ENCODE results near the gene ZNF783.

DNA sequence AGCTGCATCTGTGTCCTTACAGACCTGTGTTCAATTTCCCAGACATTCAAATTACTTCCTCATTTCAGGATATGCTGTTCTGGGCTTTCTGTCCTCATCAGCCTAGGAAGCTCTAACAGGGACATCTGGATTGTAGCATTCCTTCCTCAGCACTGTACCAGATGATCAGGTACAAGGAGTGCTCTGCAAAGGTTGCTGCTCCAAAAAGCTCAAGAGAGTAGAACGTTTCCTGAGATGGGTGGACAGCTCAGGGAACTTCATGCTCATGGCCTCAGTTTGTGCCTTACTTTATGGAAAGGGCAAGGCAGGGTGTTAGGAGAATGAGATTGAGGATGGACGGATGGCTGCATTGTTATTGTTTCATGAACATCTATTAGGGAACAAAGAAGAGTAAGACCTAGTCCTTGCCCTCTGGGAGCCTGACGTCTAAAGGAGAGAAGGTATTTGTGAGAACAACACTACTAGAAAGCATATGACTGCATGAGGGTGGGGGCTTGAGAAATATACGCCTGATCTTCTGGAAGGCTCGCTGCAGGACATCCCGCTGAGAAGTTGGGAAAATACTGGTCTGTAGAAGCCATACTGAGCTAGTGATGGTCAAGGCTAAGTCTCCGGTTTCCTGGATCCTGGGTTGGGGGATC lies 33.0 kb upstream of the ZNF783 start:
- TF ChIP-seq, protein P1, sequence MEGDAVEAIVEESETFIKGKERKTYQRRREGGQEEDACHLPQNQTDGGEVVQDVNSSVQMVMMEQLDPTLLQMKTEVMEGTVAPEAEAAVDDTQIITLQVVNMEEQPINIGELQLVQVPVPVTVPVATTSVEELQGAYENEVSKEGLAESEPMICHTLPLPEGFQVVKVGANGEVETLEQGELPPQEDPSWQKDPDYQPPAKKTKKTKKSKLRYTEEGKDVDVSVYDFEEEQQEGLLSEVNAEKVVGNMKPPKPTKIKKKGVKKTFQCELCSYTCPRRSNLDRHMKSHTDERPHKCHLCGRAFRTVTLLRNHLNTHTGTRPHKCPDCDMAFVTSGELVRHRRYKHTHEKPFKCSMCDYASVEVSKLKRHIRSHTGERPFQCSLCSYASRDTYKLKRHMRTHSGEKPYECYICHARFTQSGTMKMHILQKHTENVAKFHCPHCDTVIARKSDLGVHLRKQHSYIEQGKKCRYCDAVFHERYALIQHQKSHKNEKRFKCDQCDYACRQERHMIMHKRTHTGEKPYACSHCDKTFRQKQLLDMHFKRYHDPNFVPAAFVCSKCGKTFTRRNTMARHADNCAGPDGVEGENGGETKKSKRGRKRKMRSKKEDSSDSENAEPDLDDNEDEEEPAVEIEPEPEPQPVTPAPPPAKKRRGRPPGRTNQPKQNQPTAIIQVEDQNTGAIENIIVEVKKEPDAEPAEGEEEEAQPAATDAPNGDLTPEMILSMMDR (IDR thresholded peaks at IDR 0.05): no peak
- no peak for TF ChIP-seq POLR2A (IDR thresholded peaks at IDR 0.05)
